ENCODE measurements around the gene BMP10. TPM values are rescaled to one million over a fixed set of nuclear protein-coding genes. Genes with fewer than 3 reads are reported as not detected.
A peak's percentile ranks its signal among the peaks of the same experiment; 100 is the strongest.

BMP10 gene
- total RNA-seq, 2 donors from 2014 or later, result not detected

- no peak overlapping the region for H3K9ac ChIP-seq (ENCODE audit: low read depth in 2 of 2, low read length in 2 of 2)
- intact Hi-C loops (cut with DNase I), result loop anchor here (5.0 to 10.0 kb wide), 2 partner anchors 74 to 446 kb away; partner anchors contain the start of genes APLF and FBXO48
- no peak for DNase-seq
These were observed 40.0 kb upstream of the BMP10 start for GRCh38 chr2:68911246-68911645.

GRCh38 chr2:68909793-68910674 is 38.8 kb upstream of the BMP10 start:
- no peak overlapping the region for H3K27ac ChIP-seq
- H3K27me3 ChIP-seq, result no peaks in the 10 kb centered on the region
- peaks cover 3% of the 10 kb centered on the region for H3K4me1 ChIP-seq
- no peak overlapping the region for H3K9ac ChIP-seq (ENCODE audit: low read depth in 2 of 2, low read length in 2 of 2)
- H3K4me3 ChIP-seq, result no peak overlapping the region
- TF ChIP-seq CTCF (IDR thresholded peaks at IDR 0.05), result peak; percentile 97
- no peaks in the 10 kb centered on the region for H3K9me3 ChIP-seq
- no peaks in the 10 kb centered on the region for H3K36me3 ChIP-seq
- peak; percentile 84 for DNase-seq
- intact Hi-C loops (cut with DNase I), result loop anchor here (2.0 to 10.0 kb wide), 4 partner anchors 73 to 445 kb away; partner anchors contain the start of genes APLF and FBXO48

More at GRCh38 chr2:68911246-68911645, 40.0 kb upstream of the BMP10 start:
- no peaks in the 10 kb centered on the region for H3K9me3 ChIP-seq
- H3K4me3 ChIP-seq, result no peak overlapping the region
- H3K27ac ChIP-seq, result no peak overlapping the region
- no peaks in the 10 kb centered on the region for H3K36me3 ChIP-seq
- TF ChIP-seq CTCF (IDR thresholded peaks at IDR 0.05), result no peak
- peaks cover 3% of the 10 kb centered on the region for H3K4me1 ChIP-seq
- no peaks in the 10 kb centered on the region for H3K27me3 ChIP-seq

- no peak for TF ChIP-seq CTCF (IDR thresholded peaks at IDR 0.05)
- intact Hi-C loops (cut with DNase I), result loop anchor here (2.0 to 5.0 kb wide), 2 partner anchors 156 to 201 kb away; no protein-coding TSS in a partner anchor
- H3K4me3 ChIP-seq, result no peak overlapping the region
- DNase-seq, result peak; percentile 86
- peaks cover 3% of the 10 kb centered on the region for H3K4me1 ChIP-seq
- peak overlapping the region; percentile 54 for H3K27ac ChIP-seq
- no peak overlapping the region for H3K9ac ChIP-seq (ENCODE audit: low read depth in 2 of 2, low read length in 2 of 2)
- no peaks in the 10 kb centered on the region for H3K27me3 ChIP-seq
- H3K9me3 ChIP-seq, result no peaks in the 10 kb centered on the region
- H3K36me3 ChIP-seq, result no peaks in the 10 kb centered on the region
These were observed 37.3 kb upstream of the BMP10 start for GRCh38 chr2:68908392-68908970.

GRCh38 chr2:68907920-68908253 is 36.7 kb upstream of the BMP10 start:
- TF ChIP-seq CTCF (IDR thresholded peaks at IDR 0.05), result no peak
- intact Hi-C loops (cut with DNase I), result loop anchor here (2.0 to 5.0 kb wide), 2 partner anchors 155 to 201 kb away; no protein-coding TSS in a partner anchor

GRCh38 chr2:68907232-68907919 is 36.2 kb upstream of the BMP10 start:
- no peak for TF ChIP-seq CTCF (IDR thresholded peaks at IDR 0.05)
- Histone ChIP-seq H3K9ac (ENCODE audit: low read depth in 2 of 2, low read length in 2 of 2) (no peak overlapping the region), H3K4me3 (no peak overlapping the region), H3K27ac (peak overlapping the region; percentile 54), H3K36me3 (no peaks in the 10 kb centered on the region), H3K27me3 (no peaks in the 10 kb centered on the region), H3K9me3 (no peaks in the 10 kb centered on the region), H3K4me1 (peaks cover 3% of the 10 kb centered on the region)
- intact Hi-C loops (cut with DNase I), result loop anchor here (5.0 kb wide), 1 partner anchor 200 kb away; no protein-coding TSS in a partner anchor
- no peak for DNase-seq

More at GRCh38 chr2:68907920-68908253, 36.7 kb upstream of the BMP10 start:
- no peak for DNase-seq
- H3K4me1 ChIP-seq, result peaks cover 3% of the 10 kb centered on the region
- peak overlapping the region; percentile 54 for H3K27ac ChIP-seq
- no peaks in the 10 kb centered on the region for H3K36me3 ChIP-seq
- no peak overlapping the region for H3K4me3 ChIP-seq
- H3K27me3 ChIP-seq, result no peaks in the 10 kb centered on the region
- no peaks in the 10 kb centered on the region for H3K9me3 ChIP-seq
- no peak overlapping the region for H3K9ac ChIP-seq (ENCODE audit: low read depth in 2 of 2, low read length in 2 of 2)
